ENCODE results near the gene AQP7.
"Not testable (repeated sequence)": the region's sequence is repeated elsewhere in the genome, so short reads cannot be mapped to it uniquely, and the experiment has no call there.

Gene AQP7

DNA sequence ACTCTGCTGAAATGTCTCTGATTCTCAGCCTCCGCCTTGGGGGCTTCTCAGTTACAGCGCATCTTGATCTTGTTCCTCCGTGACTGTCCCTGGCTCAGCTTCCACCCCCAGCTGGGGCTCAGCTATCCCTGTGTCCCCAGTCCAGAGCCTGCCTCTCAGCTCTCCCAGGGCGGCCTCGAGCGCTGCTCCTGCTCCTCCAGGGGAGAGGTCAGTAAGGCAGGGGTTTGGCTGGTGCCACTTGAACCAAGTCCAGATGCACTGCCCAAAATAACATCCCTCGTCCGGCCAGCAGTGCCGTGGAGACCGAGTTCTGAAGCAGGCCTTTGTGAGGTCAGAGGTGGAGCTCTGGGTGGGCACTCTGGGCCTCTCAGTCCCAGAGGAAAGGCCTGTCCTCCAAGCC, at the start of gene AQP7:
Gene AQP7 (minus strand): TSS at position 198 of the 400 bp plus-strand sequence. CDS start 1,306 bp downstream, outside the sequence.
- not testable (repeated sequence) for DNase-seq

DNA sequence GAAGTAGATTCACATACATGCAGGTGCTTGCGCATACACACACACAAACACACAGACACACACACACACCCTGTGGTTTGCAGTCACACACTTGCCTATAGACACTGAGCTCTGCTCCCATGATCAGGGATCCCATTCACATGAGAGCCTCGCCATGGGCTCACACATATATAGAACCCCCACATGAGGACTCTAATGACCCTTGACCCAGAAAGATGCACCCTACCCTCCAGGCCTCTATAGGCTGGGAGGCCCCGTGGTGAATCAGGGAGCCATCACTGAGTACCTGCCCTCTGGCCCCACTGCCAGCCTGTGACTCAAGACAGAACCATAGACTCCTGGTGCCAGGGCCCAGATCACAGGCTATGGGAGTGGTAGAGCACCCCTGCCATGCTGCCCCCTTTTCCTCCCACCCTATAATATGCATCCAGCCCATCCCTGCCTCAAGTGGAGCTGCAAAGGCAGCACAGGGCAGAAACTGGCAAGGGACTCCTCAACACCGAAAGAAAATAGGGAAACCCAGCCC, 48.3 kb upstream of the AQP7 start:
- DNase-seq = no peak

DNA sequence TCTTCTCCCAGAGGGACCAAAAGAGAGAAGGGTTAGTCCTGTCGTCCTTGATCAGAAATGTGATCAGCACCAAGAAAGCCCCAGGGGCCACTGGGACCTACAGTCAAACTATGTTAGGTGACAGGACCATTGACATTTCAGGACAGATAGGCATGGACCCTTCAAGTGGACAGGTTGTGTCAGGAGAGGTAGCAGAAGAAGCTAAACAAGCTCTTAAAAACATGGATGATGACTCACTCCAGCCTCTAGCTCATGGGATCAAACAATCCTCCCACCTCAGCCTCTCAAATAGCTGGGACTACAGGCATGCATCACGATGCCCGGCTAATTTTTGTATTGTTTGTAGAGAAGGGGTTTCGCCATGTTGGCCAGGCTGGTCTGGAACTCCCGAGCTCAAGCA, 47.3 kb upstream of the AQP7 start:
- DNase-seq = no peak

DNA sequence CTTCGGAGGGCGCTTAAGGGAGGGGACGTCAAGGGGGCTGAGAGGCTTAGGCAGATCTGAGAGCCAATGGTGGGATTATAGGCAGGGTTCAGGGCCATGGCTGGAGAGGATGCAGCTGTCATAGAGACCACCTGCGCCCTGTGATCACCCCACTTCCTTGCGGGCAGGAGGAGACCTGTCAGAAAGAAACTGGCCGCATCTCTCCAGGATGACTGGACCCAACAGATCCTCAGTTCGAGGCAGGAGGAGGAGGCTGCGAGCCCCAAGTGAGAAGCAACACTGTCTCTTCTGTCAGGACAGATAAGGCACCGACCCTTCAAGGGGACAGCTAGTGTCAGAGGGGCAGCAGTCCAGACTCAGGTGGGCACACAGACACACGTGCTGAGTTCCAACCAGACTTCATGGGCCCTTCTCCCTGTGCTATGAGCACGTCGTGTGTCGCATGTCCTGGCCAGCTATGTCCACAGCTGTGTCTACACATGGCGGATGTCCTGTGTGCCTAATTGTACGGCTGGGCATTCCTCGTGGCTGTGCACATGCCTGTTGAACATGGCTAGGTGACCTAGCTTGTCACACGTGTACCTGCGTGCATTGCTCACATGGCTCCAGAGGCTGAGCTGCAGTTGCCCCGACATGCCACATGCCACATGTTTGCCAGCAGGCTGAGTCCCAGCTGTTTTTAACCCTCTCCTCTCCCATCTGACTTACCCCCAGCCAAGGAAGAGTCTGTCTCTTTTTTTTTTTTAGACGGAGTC, 45.6 kb upstream of the AQP7 start:
- no peak for DNase-seq

DNA sequence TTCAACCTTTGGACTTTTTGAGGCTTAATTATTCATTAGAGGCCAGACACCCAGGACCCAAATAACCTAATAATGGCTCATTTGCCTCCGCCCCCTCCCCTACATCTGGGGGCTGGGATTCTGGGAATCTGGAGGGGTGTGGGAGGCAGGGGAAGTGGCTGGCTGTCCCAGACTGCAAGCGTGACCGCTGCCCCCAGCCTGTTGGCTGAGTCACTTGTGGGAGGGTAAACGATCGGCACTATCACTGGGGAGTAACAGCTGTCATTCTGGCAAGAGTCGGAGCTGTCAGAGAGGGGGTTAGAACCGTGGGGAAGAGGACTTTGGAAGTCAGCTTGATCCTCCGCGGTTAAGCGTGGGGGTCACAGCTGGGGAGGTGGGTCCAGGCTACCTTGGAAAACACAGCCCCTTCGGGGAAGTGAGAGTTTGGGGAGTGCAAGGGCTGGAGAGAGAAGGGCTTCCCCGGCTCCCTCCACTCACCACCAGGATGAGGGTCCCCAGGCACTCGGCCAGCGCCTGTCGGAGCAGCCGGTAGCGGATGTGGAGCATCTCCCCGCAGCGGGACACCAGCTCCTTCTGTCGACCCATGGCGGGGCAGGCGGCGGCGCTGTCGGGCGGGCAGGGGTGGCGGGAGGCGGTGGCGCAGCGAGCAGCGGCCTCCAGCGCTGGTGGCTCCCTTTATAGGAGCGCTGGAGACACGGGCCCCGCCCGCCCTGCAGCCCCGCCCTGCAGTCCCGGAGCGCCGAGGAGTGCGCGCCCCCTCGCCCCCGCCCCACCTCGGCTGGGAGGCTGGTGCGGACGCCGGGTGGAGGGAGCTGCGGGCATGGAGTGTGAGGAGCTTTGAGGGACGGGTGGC, 44.8 kb upstream of the AQP7 start, which contains the start of gene AQP3:
Gene AQP3 (minus strand): TSS at position 648 of the 853 bp plus-strand sequence. CDS start 63 bp downstream, at position 585.
- peak; percentile 50 for DNase-seq

DNA sequence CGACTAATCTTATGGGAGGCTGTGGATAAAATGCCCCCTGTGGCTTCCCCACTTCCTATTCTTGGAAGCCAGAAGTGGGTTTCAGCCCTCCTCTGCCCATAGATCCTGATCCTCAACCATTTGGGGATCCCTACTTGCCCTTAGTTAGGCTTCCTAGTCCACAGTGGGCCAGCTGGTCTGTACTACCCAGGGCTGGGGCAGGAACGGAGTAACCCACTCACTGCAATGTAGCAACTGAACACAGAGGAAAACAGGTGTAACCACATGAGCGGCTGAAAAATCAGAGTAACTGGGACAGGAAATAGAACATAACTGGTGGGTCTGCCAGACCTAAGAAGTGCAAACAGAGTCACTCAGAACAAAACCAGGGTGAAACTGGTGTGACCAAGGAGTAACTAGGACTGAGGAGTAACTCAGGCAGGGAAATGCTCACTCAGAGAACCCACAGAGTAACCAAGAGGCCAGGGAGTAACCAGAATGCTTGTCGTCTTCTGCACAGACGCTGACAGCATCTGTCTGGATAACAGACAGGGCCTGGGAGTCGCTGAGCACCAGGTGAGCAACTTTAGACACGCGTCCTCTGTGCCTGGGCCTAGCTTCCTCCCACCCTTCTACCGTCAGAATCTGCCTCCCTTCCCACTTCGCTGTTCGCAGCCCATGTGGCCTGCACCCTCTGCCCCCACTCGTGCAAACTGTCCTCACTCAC, 44.0 kb upstream of the AQP7 start:
- DNase-seq = no peak

DNA sequence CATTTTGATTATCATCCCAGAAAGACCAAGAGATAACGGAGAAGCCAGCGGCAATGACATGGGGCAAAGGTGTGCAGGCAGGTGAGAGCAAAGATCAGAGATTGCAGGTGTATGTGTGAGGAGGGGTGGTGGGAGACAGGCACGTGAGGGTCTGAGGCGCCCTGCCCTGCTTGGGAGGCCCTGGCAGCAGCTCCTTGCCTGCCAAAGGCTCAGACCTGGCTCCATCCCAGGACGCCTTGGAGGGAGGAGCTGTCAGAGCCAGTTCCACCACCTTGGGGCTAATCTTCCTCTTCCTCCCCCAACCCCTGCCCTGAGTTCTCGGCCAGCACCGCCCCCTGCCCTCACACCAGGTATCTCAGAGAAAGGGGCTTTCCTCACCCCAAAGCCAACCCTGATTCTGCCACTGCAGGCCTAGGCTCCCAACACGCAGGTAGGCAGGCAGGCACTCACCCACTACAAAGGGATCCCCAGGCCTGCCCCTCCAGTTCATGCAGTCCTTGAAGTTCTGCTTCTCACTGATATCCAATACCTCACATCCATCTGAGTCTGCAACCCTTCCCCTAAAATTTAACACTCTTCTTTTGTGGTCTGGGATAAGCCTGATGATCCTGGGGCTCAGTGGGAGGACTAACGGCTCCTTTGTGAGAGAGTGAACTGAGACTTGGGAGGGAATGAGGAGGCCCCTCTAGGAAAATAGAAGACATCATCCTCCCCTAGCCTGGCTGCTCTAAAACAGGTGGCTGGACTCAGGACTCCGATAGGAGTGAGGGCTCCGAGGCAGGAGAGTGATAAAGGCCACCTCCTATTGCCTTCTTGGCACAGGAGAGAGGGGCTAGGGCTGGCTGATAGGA, 43.2 kb upstream of the AQP7 start:
- no peak for DNase-seq

DNA sequence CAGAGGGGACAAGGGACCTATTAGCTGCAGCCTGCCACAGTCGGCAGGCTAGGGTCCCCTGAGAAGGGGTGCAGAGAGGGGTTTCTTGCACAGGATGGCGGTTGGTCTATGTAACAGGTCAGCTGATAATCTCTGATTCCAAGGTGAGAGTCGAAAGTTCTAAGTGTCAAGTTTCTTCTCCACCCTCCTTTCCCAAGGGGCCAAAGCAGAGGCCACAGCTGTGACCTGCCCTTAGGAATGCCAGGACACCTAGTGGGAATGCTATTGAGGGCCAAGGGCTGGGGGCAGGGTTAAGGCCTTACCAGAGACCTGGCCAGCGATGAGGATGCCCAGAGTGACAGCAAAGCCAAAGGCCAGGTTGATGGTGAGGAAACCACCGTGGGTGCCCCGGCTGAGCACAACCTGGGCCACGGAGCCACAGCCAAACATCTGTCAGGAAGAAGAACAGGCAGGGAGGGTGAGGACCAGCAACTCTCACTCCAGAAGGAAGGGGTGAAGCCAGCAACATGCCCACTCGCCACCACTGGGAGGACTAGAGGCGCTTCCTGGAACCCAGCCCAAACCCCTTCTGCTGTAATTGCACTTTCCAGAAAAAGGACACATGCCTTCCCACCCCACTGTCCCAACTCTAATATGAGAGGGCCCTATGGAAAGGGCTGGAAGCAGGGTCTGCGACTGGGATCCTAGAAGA, 41.2 kb upstream of the AQP7 start:
- DNase-seq = no peak

DNA sequence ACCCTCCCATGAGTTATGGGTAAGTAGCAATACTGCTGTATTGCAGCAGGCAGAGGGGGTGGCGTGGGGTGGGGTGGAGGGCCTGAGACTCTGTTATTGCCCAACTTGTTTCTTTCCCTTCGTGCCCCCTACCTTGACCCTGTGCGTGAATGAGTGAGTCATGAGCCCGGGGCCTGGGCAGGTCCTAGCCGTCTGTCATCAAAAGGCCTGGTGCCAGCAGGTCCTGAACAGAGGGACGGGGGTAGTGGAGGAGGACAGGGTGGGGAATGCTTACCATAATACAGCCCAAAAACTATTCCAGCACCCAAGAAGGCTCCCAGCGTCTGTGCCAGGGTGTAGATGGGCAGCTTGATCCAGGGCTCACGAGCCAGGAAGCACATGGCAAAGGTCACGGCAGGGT, 40.7 kb upstream of the AQP7 start:
- DNase-seq = no peak

DNA sequence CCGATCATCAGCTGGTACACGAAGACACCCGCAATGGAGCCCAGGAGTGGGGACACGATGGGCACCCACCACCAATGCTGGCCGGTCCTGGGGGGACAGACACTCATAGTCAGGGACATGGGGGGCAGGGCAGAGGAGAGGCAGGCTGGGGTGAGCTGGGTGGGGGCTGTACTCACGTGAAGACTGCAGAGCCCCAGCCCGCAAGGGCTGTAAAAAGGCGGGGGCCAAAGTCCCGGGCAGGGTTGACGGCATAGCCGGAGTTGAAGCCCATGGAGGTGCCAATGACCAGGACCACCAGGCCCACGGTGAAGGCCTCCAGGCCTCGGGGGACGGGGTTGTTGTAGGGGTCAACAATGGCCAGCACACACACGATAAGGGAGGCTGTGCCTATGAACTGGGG, 39.8 kb upstream of the AQP7 start:
- no peak for DNase-seq

DNA sequence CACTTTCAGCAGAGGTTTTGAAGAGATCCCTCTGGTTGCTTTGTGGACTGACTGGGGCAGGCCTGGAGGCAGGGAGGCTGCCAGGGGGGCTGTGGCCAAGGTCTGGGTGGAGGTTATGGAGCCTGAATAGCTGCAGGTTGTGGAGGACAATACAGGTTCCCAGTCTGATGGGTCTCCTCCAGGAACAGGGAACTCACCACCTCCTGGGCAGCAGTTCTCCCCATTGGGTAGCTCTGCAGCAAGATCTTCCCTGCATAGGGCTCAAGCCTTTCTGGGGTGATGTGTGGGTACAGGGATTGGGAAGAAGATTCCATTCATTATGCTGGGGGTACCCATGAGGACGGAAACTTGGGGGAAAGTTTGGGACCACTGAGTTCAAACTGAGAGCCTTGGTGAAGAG, 38.2 kb upstream of the AQP7 start:
- no peak for DNase-seq

DNA sequence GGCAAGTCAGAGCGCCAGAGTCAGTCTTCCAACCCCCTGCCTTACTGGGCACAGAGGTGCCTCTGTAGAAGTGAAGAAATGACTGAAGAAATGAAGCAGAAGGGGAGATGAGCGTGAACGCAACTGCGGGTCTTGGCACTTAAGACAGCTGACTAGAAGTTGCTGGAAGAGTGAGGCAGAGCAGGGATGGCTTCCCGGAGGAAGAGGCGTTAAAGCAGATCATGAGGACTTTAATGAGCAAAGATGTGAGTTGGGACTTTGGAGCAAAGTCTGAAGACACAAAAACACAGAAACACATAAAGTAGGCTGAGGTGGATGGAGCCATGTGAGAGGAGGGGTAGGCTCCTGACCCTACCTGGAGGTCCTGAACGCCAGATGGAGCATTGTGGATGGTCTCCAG, 37.8 kb upstream of the AQP7 start:
- no peak for DNase-seq

DNA sequence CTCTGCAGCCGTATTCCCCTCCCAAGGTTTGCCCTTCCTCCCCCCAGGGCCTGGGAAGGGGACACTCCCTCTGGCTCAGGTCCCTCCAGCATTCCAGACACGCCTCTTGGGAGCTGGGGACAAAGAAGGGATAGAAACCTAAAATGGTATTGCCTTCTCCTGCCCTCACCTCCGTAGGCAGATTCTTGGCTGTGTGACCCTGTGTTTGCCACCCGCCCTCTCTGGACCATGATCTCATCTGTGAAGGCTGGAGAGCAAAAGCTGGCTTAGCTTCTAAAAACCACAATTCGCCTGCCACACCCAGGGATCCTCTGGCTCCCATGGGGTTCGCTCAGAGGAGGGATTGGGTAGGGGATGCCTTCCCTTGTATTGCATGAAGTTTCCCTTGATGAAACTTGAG, 37.4 kb upstream of the AQP7 start:
- no peak for DNase-seq

DNA sequence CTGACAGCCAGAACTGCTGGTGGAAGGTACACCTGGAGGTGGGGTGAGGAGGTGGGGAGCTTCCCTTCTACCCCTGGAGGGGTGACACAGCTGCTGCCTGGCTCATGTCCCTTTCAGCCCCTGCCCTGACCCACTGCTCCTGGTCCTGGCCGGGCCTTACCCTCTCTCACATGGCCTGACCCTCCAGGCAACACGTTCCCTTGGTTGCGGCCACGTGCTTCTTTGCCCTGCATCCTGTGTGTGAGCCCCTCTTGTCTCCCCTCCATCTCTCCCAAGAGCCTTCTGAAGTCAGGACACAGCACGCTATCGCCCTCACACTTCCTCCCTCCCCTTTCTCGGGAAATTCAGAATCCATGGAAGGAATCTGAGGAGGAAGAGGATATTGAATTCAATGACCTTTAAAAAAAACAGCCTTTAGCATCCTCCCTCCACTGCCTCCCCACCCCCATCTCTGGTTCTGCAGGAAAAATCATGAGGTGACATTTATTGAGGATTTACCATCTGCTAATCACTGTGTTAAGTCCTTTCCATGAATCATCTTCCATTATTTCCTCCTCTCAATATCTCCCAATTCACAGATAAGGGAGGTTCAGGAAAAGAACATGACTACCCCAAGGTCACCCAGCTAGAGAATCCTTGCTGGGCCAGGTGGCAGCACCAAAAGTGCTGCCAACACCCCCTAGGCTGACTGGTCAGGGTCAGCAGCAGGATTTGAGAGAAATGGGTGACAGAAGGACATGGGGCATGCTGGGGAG, 36.7 kb upstream of the AQP7 start:
- no peak for DNase-seq

DNA sequence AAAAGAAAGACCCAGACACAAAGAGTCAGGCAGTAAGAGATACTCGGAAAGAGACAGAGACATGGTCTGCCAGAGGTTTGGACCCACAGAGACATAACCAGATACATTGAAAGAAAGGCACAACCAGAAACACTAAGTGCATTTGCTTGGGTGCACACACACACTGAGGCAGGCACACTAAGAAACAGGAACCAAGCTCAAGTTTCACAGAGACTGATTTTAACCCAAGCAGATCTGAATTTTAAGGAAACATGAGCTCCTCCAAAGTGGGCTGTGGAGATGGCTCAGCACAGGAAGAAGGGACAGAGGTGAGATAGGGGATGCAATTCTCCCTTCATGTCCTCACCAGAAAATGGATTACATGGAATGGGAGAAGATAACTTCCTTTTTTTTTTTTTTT, 35.5 kb upstream of the AQP7 start:
- no peak for DNase-seq

DNA sequence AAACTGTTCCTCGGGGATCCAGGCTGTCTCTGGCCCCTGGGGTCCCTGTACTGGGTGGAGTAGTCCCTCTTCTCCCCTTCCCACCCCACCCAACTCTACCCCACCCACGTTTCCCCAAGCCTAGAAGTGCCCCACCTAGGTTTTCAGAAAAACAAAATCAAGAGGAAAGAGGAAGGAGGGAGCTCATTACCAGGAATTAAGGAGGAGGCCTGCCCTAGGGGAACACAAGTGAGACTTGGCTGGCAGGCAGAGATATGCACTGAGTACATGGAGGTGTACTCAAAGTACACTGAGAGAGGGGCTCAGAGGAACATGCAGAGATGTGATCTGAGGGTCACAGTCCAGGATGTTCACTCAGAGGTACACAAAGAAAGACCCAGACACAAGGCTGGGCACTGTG, 34.8 kb upstream of the AQP7 start:
- DNase-seq = no peak

DNA sequence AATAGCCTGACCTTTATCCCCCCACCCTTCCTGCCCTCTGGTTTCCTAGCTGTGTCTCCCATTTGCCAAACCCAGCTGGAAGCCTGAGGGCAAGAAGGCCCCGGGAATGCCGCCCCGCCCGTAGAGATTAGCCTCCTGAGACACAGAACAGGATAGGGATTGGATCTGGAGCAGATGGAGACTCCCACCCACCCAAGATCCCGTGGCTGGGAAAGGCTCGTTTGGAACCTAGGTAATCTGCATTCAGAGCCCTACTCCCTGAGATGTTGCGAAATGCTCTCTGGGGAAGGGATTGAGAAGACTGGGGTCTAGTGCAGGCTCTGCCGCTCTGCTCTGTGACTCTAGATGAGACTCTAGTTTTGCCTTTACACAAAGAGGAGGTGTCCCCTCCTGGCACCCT, 34.1 kb upstream of the AQP7 start:
- no peak for DNase-seq

DNA sequence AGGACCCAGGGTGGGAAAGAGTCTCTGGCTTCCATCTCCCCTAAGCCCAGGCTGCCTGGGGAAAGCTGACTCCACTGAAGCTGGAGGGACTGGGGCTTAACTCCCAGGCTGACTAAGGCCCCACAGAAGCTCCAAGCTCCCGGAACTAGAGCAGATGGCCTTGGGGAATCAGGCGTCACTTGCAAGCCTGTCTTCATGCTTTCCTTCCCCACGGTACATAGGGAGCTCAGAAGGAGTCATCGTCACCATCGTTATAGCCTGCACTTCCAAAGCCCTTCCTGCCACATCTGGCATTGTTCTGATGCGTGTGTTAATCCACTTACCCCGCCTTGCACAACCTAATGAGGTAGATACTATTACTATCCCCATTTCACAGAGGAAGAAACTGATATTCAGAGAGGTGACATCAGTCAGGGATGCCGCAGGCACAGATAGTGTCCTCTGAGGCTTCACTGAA, 33.5 kb upstream of the AQP7 start:
- DNase-seq = no peak

DNA sequence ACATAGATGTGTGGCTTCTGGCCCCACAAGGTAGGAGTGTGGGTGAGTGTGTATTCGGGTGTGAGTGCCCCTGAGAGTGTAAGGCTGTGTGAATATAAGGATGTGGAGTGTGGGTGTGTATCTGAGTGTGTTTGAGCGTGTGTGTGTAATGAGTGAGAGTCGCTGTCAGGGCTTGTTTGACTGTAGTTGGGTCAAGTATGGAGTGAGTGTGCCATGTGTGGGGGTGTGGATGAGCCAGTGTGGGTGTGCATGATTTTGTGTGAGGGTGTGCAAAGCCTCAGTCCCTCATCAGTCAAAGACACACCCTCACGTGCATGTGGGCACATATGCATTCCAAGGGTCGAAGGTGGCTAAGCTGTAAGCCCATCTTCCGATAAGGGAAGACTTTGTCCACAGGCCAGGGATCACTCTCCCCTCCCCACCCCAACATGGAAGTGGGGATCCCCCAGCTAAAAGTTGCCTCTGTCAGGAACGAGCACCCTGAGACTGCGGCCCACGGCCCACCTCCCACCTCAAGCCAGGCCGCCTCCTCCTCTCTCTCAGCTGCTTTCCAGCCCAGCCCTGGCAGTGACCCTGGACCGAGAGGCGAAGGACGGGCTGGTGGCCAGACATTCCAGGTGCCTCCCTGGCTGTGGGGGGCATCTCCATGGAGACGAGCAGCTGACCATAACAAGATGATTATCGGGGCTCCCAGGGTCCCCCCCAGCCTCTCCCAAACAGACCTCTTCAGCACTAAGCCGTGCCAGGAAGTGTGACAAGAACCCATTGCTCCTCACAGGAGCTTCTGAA, 32.1 kb upstream of the AQP7 start:
- DNase-seq = no peak

DNA sequence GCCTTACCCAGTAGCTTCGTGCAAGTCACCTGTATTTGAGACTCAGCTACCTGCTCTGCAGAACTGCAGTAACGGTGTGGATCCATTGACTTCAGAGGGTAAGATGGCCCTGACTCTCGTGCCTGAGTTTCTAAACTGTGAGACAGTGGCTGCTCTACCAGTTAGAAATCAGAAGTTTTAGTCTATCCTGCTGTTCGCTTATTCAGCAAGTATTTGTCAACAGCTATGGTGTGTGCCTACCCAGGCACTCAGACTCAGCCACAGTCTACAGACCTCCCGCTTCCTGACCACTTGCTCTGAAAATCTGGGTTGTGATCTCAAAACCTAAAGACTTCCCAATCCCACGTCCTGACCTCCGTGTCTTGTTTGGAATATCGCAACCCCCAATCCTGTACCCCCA, 31.5 kb upstream of the AQP7 start:
- DNase-seq = no peak

Data from NCI-H1092 (cell line).